Skin epidermis (tissue), 12 donors: ENCODE results near the gene RASGRP2.
A peak's percentile ranks its signal among the peaks of the same experiment; 100 is the strongest.

ENCODE experiments used
- H3K27ac ChIP-seq, 21 experiments: fragments of 200-600 bp; sonication (generic) in 11 of 21; one replicate each; pipeline ENCODE4 v1.5.0; 2020; ENCODE audit warnings: mild to moderate bottlenecking in 3 of 21, inconsistent platforms in 2 of 21, moderate library complexity in 2 of 21
- H3K4me3 ChIP-seq, 7 experiments: fragments of 200-600 bp; sonication (generic) in 2 of 7; one replicate each; pipeline ENCODE4 v1.5.0; 2020; ENCODE audit warnings: inconsistent platforms in 2 of 7, mild to moderate bottlenecking in 2 of 7, moderate library complexity in 1 of 7

The RASGRP2 gene

GRCh38 chr11:64743591-64744543 is at the start of gene RASGRP2:
Gene RASGRP2, minus strand, starts transcription at chr11:64744142. Its CDS starts 1,276 bp downstream, at chr11:64742866.
- Histone ChIP-seq H3K4me3 (peak within 1 kb of the TSS; percentile 28 to 54 (median 36)), H3K27ac (peak within 1 kb of the TSS; percentile 40 to 97 (median 84))

GRCh38 chr11:64792482-64792881 is 48.5 kb upstream of the RASGRP2 start:
- no peak overlapping the region for H3K4me3 ChIP-seq
- no peak overlapping the region for H3K27ac ChIP-seq

- Histone ChIP-seq H3K27ac (no peak overlapping the region), H3K4me3 (no peak overlapping the region)
Observed at GRCh38 chr11:64791781-64792291, 47.9 kb upstream of the RASGRP2 start.

- no peak overlapping the region for H3K4me3 ChIP-seq
Observed at GRCh38 chr11:64790205-64791095, 46.5 kb upstream of the RASGRP2 start.

GRCh38 chr11:64789331-64790204 is 45.6 kb upstream of the RASGRP2 start:
- no peak overlapping the region for H3K4me3 ChIP-seq

More at GRCh38 chr11:64790205-64791095, 46.5 kb upstream of the RASGRP2 start:
- no peak overlapping the region for H3K27ac ChIP-seq

GRCh38 chr11:64788321-64789215 is 44.6 kb upstream of the RASGRP2 start:
- H3K27ac ChIP-seq: peak overlapping the region in 2 of 21 experiments; percentile 2 to 18
- H3K4me3 ChIP-seq: no peak overlapping the region

More at GRCh38 chr11:64789331-64790204, 45.6 kb upstream of the RASGRP2 start:
- no peak overlapping the region for H3K27ac ChIP-seq

GRCh38 chr11:64787526-64788320 is 43.8 kb upstream of the RASGRP2 start:
- H3K4me3 ChIP-seq: no peak overlapping the region
- H3K27ac ChIP-seq: peak overlapping the region in 2 of 21 experiments; percentile 2 to 18

- Histone ChIP-seq H3K27ac (no peak overlapping the region), H3K4me3 (no peak overlapping the region)
Observed at GRCh38 chr11:64786308-64786707, 42.4 kb upstream of the RASGRP2 start.

GRCh38 chr11:64784813-64785581 is 41.1 kb upstream of the RASGRP2 start:
- H3K4me3 ChIP-seq: no peak overlapping the region
- H3K27ac ChIP-seq: no peak overlapping the region

GRCh38 chr11:64778473-64779298 is 34.7 kb upstream of the RASGRP2 start, which contains the start of gene SF1:
Gene SF1, minus strand, starts transcription at chr11:64778542. Its CDS starts 150 bp downstream, at chr11:64778392.
- Histone ChIP-seq H3K27ac (peak within 1 kb of the TSS; percentile 95 to 100 (median 99)), H3K4me3 (peak within 1 kb of the TSS; percentile 87 to 97 (median 93))

- H3K4me3 ChIP-seq: peak overlapping the region; percentile 87 to 97 (median 93)
- H3K27ac ChIP-seq: peak overlapping the region; percentile 95 to 100 (median 99)
Observed at GRCh38 chr11:64778223-64778472, 34.2 kb upstream of the RASGRP2 start.

GRCh38 chr11:64777449-64778222 is 33.7 kb upstream of the RASGRP2 start:
- Histone ChIP-seq H3K27ac (peak overlapping the region; percentile 95 to 100 (median 99)), H3K4me3 (peak overlapping the region; percentile 87 to 97 (median 93))

GRCh38 chr11:64776875-64777274 is 32.9 kb upstream of the RASGRP2 start:
- Histone ChIP-seq H3K4me3 (peak overlapping the region; percentile 49 to 97 (median 92)), H3K27ac (peak overlapping the region in 13 of 21 experiments; percentile 18 to 99 (median 74))

- H3K27ac ChIP-seq: peak overlapping the region in 3 of 21 experiments; percentile 66 to 81 (median 74)
Observed at GRCh38 chr11:64776425-64776824, 32.5 kb upstream of the RASGRP2 start.

GRCh38 chr11:64774144-64774543 is 30.2 kb upstream of the RASGRP2 start:
- Histone ChIP-seq H3K4me3 (no peak overlapping the region), H3K27ac (no peak overlapping the region)

More at GRCh38 chr11:64776425-64776824, 32.5 kb upstream of the RASGRP2 start:
- peak overlapping the region in 5 of 7 experiments; percentile 55 to 97 (median 92) for H3K4me3 ChIP-seq
